SKM-1 (cell line): ENCODE measurements around the gene FAHD1.

Experiments
- DNase-seq: peaks from one replicate; lab custom pipeline; 2025; ENCODE audit not compliant: unreplicated experiment; lab: John Stamatoyannopoulos, UW

Gene FAHD1

DNA sequence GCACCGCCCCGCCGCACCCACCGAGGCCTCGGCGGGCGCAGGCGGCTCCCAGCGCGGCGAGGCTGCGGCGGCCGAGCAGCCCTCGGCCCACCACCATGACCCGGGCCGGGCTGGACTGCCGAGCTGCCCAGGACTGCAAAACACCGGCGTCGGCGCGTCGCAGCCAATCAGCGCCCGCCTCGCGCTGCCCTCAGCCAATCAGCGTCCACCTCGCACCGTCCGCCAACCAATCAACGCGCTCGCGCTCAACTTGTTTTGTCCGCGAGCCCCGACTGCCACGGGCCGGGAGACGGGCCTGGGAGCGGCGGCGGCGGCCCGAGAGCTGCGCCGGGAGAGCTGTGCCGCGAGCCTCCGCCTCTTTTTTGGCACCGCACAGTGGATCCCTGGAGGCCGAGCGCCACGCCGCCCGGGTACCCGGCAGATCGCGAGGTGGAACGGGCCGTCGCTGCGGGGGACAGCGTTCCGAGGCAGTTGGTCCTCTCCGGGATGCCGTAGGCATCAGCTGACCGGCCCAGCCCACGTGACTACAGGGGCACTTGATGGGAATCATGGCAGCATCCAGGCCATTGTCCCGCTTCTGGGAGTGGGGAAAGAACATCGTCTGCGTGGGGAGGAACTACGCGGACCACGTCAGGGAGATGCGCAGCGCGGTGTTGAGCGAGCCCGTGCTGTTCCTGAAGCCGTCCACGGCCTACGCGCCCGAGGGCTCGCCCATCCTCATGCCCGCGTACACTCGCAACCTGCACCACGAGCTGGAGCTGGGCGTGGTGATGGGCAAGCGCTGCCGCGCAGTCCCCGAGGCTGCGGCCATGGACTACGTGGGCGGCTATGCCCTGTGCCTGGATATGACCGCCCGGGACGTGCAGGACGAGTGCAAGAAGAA, at the start of gene FAHD1, which contains the start of gene HAGH:
TSS of gene FAHD1 (plus strand) at position 516 of the 883 bp plus-strand sequence. CDS start at position 549, 33 bp downstream.
TSS of gene HAGH (minus strand) at position 135 of the 883 bp plus-strand sequence. CDS start at position 97, 38 bp downstream.
- DNase-seq: peak; percentile 86

DNA sequence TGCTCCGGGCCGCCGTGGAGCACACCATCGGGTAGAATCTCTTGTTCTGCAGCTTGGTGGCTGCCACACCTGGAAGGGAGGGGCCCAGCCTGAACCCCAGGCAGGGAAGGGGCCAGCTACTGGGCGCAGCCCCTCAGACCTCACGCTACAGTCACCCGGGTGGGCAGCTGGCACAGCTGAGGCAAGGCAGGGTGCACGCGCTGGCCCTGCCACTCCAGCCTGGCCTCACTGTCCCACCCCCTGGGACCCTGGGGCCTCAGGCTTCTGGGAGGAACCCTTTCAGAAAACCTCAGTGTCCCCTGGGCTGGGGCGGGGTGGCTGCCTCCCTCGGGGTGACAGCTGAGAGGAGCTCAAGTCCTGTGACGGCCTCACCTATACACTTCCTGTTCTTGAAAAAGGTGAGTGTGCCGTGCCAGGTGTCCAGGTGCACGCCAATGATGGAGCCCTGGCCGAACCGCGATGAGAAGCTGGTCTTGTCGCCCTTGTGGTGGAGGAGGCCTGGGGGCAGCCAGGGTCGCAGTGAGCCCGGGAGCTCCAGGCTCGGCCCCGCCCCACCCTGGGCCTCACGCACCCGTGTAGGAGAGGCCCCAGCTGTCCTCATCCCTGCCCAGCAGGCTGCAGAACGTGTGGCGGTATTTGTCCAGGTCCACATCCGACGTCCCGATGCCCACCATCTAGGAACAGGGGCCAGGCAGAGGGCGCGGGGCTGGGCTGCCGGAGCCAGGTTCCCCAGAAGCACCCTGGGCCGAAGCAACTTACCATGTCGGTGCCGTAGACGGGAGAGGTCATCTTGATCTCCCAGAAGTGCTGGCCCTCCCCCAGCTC, 49.4 kb upstream of the FAHD1 start:
- no peak for DNase-seq

DNA sequence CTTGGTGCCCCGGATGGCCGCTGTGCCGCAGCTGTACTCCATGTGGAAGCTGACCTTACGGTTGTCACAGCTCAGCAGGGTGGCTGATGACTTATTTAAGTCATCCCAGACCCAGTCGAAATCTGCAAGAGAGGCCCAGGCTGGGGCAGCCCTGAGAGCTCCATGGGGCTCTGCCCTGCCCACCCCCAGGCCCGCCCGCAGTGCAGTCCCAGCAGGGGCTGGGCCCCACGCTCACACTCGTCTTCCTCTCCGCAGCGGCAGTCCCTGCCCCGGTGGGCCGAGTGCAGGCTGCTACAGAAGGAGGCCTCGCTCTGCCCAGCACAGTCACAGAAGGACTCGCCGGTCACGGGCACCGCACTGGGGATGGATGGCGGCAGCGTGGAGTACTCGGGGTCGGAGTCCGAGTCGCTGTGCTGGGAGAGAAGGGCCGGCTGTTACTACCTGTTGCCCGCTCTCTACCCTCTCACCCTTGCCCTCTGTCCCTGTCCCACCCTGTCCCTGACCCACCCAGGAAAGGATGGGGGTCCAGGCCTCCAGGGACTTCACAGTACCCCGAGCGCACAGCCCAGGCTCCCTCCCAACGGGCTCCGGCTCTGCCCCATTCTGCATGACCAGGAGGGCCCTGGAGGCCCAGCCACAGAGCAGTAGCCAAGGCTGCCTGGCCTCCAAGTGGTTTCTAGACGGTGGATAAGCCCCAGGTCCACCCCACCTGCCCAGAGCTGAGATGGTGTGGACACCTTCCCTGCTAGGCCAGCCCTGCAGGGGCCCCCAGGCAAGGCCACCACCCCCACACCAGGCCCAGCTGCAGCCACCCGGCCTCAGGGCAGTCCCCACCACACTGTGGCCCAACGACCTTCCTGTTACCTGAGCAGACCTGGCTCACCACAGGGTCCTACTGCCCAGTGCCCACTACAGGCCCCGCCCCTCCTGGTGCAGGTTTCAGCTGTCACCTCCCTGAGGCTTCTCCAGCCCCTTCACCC, 48.5 kb upstream of the FAHD1 start:
- no peak for DNase-seq

DNA sequence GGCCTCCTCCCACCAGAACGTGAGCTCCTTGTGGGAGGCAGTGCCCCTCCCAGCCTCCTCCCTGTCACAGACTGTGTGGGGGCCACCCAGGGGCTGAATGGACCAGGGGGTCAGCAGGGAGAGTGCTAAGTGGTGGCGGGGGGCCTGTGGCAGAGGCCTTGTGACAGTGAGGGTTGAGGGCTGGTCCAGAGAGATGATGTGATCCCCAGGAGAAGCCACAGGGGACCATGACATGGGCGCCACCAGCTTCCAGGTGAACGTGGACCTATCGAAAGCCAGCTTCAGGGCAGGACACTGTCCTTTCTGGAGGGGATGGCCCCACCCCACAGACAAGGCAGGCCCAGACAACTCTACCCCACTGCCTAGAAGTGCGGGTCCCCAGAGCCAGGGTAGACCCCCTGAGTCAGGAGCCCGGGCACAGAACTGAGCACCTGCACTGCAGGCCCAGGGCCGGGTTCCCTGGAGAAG, 47.7 kb upstream of the FAHD1 start:
- no peak for DNase-seq

DNA sequence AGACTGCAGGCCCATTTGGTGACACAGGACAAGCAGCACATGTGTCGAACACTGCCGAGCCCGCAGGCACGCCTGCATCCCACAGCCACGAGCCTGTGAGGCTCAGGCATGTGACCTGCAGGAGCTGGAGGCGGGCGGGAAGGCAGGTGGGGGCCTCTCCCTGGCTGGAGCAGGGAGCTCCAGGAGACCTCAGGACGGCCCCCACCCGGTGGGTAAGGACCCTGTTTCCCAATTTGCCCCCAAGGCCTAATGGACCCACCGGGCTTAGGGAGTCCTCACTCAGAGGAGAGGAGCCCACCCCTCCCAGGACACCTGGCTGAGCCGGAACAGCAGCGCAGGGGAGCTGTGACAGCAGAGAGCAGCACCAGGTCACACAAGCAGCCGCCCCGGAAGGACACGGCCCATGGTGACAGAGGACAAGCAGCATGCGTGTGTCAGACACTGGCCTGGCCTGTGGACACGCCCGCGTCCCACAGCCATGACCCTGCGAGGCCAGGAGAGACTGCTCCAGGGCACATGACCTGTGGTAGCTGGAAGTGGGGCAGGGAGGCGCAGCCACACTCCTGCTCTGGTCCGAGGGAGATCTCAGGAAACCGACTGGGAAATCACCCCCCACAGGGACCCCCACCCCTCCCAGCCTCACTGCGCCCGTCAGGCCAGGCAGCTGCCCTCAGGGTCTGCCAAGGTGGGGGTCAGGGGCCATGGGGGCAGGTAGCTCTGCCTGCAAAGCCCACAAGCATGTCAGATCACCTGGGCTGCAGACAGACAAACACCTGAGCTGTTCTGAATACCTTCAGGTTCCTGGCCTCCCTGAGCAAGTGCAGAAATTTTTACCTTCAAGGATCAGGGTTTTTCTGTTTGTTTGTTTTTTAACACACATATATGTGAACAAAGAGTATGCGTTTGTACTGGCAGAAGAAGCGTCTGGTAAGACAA, 47.0 kb upstream of the FAHD1 start:
- no peak for DNase-seq

DNA sequence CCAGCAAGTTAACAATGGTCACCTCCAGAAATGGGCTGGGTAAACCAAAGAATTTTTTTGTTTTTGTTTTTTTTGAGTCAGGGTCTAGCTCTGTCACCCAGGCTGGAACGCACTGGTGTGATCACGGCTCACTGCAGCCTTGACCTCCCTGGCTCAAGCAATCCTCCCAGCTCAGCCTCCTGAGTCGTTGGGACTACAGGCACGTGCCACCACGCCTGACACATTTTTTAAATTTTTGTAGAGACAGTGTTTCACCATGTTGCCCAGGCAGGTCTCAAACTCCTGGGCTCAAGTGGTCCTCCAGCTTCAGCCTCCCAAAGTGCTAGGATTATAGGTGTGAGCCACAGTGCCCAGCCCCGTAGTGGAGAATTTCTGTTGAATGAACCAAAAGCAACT, 46.3 kb upstream of the FAHD1 start:
- no peak for DNase-seq

DNA sequence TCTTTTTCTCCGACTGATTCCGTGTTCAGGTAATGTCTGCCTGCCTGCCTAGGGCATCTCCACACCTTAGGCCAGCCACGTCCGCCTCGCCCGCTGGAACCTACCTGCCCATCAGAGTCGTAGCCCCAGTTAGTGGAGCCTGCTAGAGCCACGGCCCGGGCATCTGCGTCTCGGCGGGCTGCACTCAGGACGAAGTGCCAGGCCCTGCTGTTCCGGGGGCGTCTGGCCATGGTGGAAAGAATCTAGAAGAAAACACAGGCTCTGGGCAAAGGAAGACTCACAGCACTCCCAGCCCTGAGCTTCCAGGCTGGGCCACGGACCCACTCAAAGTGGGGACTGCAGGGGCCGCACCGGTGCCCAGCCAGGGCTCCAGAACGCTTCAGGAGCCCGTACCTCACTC, 45.8 kb upstream of the FAHD1 start:
- no peak for DNase-seq

DNA sequence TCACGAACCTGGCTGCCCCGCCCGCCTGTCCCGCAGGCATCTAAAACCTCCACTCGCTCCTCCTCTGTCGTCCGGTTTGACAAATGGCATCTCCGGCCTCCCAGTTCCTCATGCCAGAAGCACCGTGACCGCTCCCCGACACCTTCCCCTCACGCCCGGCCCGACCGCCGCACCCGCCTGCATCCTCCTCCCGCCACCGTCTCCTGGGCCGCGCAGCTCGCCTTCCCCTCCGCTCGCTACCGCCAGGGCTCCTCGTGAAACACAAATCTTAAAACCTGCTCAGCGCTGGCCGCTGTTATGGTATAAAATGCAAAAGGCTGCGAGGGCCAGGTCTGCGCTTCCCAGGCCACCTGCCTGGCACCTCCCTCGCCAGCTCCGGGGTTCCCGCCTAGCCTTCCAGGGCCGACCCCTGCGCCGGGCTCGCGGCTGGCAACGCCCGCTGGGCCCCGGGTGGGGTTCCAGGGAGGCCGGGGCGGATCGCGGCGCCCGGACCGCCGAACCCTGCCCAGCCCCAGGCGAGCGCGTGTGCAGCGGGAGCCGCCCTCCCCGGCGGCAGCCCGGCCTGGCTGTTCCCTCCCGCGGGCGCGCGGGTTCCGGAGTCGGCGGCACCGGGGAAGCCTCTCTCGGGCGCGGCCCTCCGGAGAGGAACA, 45.1 kb upstream of the FAHD1 start:
- no peak for DNase-seq

DNA sequence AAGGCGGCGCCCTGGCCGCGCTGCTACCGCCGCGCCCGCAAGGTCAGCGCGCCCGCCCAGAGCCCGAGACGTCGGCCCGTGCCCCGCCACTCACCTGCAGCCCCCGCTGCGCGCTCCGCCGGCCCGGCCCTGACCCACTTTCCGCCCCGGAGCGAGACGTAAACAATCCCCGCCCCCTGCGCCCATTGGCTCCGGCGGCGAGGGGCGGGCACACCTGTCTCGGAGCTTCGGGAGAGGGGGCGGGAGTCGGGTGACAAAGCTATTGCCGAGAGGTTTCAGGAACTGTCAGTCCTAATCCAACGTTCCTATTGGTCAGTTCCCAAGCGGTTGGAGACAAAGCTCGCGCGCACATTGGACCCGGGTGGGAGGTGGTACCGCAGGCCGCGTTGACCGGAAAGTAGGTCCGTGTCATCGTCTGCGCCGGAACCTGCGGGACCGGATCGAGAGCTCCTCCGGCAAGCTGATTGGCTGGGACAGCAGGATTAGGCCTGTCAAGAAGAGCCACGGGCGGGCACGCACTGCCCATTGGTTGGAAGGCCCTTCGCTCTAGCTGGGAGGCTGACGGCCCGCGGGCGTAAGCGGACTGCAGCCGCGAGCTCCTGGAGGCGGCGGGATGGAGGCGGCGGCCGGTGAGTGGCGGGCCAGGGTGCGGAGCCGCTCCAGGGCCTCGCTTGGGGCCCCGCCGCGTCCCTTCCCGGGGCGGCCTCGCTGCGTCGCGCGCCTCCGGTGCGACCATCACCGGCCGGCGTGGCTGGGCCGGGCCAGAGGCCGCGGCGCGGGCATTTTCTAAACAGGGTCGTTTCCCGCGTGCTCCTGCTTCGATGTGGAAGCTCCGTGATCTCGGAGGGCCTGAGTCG, 44.4 kb upstream of the FAHD1 start, which contains the start of the genes NUBP2 and SPSB3:
TSS of gene NUBP2 (plus strand) at position 553 of the 857 bp plus-strand sequence. CDS start at position 614, 61 bp downstream.
TSS of gene SPSB3 (minus strand) at position 164 of the 857 bp plus-strand sequence. CDS start 1,088 bp downstream, outside the sequence.
- peak; percentile 99 for DNase-seq

DNA sequence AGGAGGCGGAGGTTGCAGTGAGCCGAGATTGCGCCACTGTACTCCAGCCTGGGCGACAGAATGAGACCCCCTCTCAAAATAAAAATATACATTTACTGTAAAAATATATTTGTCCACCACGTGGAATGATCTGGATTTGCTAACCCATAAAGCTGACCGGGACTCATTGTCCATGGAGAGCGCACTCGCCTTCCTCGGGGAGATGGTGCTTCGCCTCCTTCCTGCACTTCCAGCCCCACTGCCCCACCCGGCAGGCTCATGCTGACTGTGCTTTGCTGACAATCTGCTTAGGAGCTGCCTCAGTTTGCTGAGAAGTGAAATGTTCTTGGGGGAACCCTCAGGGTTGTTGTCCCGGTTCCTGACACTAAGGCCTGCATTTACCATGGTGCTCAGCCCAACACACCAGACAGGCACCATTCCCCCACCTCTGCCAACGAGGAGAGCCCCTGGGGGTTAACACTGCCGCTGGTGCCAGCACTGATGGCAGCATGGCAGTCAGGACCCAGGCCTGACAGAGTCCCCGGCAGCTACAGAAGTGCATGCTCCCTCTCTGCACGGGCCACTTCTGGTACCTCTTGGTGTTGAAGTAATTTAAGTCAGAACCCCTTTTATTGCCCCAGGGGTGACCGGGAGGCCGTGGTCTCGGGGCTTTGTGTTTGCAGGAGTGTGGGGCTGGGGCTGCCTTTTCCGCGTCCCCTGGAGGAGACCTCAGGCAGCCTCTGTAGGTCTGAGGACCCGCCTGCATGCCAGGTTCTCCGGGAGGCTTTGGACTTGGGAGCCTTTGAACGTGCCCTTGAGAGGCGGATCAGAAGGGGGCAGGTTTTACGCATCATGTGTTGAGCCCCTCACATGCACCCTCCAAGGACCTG, 41.8 kb upstream of the FAHD1 start:
- no peak for DNase-seq

DNA sequence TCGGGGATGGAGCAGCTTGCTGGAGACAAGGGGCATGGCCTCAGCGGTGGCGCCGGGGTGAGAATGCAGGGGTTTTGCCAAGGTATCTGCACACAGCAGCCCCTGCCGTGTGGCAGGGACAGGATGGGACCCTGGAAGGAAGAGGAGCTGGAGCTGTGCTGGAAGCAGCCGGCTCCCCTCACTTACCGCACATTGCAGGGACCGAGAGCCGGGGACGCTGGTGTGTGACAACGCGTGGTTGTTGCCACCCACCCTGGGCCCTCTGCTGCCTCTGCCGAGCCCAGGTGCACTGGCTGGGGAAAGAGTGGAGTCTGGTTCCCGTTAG, 41.2 kb upstream of the FAHD1 start:
- DNase-seq: no peak

DNA sequence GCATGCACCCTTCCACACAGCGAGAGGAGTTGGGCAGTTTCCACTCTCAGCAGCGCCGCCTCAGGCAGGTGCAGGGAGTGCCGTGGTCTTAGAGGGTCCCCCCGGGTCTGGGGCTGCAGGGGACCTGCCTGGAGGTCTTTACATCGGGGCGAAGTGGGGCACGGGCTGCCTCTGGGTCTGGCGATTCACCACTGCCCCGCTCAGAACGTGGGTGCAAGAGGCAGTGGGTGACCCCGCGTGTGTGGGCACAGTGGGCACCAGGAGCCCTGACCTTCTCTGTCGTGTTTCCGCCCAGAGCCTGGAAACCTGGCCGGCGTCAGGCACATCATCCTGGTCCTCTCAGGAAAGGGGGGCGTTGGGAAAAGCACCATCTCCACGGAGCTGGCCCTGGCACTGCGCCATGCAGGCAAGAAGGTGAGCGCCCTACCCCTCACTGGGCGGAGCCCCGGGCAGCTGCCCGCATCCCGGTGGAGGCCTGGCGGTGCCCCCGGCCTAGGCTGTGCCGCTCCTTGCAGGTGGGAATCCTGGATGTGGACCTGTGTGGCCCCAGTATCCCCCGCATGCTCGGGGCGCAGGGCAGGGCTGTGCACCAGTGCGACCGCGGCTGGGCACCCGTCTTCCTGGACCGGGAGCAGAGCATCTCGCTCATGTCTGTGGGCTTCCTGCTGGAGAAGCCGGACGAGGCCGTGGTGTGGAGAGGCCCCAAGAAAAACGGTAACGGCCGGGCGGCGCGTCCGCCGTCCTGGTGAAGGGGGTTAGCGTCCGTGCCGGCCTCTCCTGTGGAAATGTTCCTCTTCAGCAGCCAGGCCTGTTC, 40.6 kb upstream of the FAHD1 start:
- no peak for DNase-seq

DNA sequence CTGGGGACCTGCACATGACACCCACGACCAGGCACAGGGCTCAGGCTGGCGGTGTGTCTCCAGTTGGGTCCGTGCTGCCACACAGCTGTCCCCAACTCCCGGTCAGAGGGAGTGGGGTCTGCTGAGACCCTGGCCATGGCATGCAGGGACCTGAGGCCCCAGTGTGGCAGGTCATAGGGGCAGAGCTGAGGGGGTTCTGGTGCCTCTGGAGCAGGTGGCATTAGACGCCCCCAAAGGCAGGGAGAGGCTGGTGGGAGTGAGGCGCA, 40.0 kb upstream of the FAHD1 start:
- no peak for DNase-seq

DNA sequence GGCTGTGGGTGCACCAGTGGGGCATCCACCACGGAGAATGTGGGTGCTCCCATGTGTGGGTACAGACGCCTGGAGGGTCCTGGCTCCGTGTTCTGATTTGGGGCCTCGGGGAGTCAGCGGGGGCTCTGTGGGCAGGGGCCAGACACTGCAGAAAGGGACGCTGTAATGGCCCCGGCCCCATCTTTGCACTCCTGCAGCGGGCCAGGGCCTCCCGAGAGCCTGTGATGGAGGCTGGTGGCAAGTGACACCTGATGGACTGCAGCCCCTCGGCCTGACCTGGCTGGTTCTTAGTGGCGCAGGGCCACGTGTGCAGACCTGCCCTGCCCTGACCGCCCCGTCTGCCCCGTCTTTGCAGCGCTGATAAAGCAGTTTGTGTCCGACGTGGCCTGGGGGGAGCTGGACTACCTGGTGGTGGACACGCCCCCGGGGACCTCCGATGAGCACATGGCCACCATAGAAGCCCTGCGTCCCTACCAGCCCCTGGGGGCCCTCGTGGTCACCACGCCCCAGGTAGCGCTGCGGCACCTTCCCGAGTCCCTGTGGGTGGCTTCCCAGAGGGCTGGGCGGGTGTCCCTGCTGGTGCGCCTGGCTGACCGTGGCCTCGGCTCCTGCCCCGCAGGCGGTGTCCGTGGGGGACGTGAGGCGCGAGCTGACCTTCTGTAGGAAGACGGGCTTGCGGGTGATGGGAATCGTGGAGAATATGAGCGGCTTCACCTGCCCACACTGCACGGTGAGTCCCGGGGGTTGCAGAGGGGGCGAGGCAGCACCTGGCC, 39.5 kb upstream of the FAHD1 start:
- DNase-seq: no peak

DNA sequence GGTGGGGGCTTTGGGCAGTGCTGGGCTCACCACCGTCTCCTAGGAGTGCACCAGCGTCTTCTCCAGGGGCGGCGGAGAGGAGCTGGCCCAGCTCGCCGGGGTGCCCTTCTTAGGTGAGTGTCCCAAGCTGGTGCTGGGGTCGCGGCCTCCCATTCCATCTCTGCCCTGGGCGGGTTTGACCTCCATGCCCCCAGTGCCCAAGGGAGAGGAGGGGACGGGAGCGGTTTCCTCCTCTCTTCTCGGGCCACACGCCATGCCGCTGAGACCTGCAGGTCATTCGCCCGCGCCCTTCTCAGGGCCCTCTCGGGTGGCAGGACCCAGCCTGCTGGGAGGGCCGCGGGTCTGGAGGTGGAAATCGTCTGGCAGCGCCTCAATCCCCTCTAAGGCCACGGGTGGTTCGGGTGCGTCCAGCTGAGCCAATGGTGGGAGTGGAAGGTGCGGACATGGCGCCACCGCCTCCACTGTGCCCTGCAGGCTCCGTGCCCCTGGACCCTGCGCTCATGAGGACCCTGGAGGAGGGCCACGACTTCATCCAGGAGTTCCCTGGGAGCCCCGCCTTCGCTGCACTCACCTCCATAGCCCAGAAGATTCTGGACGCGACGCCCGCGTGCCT, 38.8 kb upstream of the FAHD1 start:
- DNase-seq: no peak
